Transverse colon (tissue), 4 donors: ENCODE data around the gene PRELID3B.

Experiments used
- EP300 ChIP-seq: sonication (generic); formaldehyde crosslinking; IDR thresholded peaks from one replicate; pipeline ENCODE4 v1.6.1; 2017; ENCODE audit warnings: antibody characterized with exemption, low read depth
- POLR2A ChIP-seq: fragments of 450-650 bp; IDR thresholded peaks from one replicate; pipeline ENCODE4 v1.6.1; 2016; ENCODE audit warnings: antibody characterized with exemption, mild to moderate bottlenecking, moderate library complexity
- POLR2AphosphoS5 ChIP-seq, 3 donors: sonication (generic); formaldehyde crosslinking; IDR thresholded peaks; one replicate each; pipeline ENCODE4 v1.6.1; 2016; ENCODE audit warnings: antibody characterized with exemption in 3 of 3
- TF ChIP-seq, protein P1 (sequence below), 5 experiments: fragments of 200-600 bp in 3 of 5; fragments of 450-650 bp in 2 of 5; sonication (generic) in 3 of 5; IDR thresholded peaks; 1 replicate in 2 of 5; 2 replicates in 3 of 5; pipeline ENCODE4 v1.5.1; 2016 to 2017; ENCODE audit warnings: antibody characterized with exemption in 5 of 5, inconsistent platforms in 3 of 5, mild to moderate bottlenecking in 2 of 5, moderate library complexity in 1 of 5

DNA sequence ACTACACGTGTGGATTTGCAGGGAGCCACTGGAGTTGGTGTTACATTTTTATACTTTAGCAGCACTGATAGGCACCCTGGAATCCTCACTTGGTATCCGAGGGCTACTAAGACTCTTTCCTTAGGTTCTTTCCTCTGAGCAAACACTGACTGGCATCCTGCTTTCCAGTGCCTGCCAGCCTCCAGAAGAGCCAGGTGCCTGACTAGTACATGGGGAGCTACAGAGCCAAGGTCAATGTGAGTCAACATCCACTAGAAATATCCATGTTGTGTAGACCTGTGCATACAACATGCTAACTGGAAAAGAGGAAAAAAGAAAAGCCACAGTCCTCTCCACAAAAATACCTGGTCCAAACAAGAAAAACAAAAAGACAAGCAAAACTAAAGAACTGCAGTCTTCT lies 17.5 kb downstream of the PRELID3B start:
- TF ChIP-seq, protein P1, sequence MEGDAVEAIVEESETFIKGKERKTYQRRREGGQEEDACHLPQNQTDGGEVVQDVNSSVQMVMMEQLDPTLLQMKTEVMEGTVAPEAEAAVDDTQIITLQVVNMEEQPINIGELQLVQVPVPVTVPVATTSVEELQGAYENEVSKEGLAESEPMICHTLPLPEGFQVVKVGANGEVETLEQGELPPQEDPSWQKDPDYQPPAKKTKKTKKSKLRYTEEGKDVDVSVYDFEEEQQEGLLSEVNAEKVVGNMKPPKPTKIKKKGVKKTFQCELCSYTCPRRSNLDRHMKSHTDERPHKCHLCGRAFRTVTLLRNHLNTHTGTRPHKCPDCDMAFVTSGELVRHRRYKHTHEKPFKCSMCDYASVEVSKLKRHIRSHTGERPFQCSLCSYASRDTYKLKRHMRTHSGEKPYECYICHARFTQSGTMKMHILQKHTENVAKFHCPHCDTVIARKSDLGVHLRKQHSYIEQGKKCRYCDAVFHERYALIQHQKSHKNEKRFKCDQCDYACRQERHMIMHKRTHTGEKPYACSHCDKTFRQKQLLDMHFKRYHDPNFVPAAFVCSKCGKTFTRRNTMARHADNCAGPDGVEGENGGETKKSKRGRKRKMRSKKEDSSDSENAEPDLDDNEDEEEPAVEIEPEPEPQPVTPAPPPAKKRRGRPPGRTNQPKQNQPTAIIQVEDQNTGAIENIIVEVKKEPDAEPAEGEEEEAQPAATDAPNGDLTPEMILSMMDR (IDR thresholded peaks at IDR 0.05) = no peak
- no peak for TF ChIP-seq POLR2AphosphoS5 (IDR thresholded peaks at IDR 0.05)
- TF ChIP-seq POLR2A = no peak
- no peak for TF ChIP-seq EP300
